ENCODE results near the gene STX10.

Gene STX10

GRCh38 chr19:13104360-13104847 is 45.8 kb downstream of the STX10 start:
- peak; percentile 92 for TF ChIP-seq CTCF (IDR thresholded peaks at IDR 0.05; ENCODE audit: extremely low read depth, insufficient read depth, missing control alignments)
- peak; percentile 88 for DNase-seq (ENCODE audit: low spot score)
- in situ Hi-C loops (cut with MboI; ENCODE audit: low pct_unique_long_range_greater_than_20kb, low sequenced_read_pairs, unreplicated experiment): no loop called here

GRCh38 chr19:13103581-13104359 is 46.4 kb downstream of the STX10 start:
- in situ Hi-C loops (cut with MboI; ENCODE audit: low pct_unique_long_range_greater_than_20kb, low sequenced_read_pairs, unreplicated experiment): no loop called here
- DNase-seq (ENCODE audit: low spot score): no peak
- no peak for TF ChIP-seq CTCF (IDR thresholded peaks at IDR 0.05; ENCODE audit: extremely low read depth, insufficient read depth, missing control alignments)

GRCh38 chr19:13102666-13103580 is 47.3 kb downstream of the STX10 start, which contains the start of gene LYL1:
Gene LYL1, minus strand, starts transcription at chr19:13102858. Its CDS starts 1,687 bp downstream, at chr19:13101171.
- in situ Hi-C loops (cut with MboI; ENCODE audit: low pct_unique_long_range_greater_than_20kb, low sequenced_read_pairs, unreplicated experiment): no loop called here
- DNase-seq (ENCODE audit: low spot score): peak; percentile 83

GRCh38 chr19:13102416-13102665 is 47.8 kb downstream of the STX10 start:
- in situ Hi-C loops (cut with MboI; ENCODE audit: low pct_unique_long_range_greater_than_20kb, low sequenced_read_pairs, unreplicated experiment): no loop called here
- no peak for DNase-seq (ENCODE audit: low spot score)
- no peak for TF ChIP-seq CTCF (IDR thresholded peaks at IDR 0.05; ENCODE audit: extremely low read depth, insufficient read depth, missing control alignments)

More at GRCh38 chr19:13102666-13103580, 47.3 kb downstream of the STX10 start, which contains the start of gene LYL1:
- no peak for TF ChIP-seq CTCF (IDR thresholded peaks at IDR 0.05; ENCODE audit: extremely low read depth, insufficient read depth, missing control alignments)

GRCh38 chr19:13101590-13102415 is 48.4 kb downstream of the STX10 start:
- in situ Hi-C loops (cut with MboI; ENCODE audit: low pct_unique_long_range_greater_than_20kb, low sequenced_read_pairs, unreplicated experiment): no loop called here
- DNase-seq (ENCODE audit: low spot score): no peak
- no peak for TF ChIP-seq CTCF (IDR thresholded peaks at IDR 0.05; ENCODE audit: extremely low read depth, insufficient read depth, missing control alignments)
